GM23338 (cell line): ENCODE results near the gene DCHS1. TPM values are rescaled to one million over a fixed set of nuclear protein-coding genes. Genes with fewer than 3 reads are reported as not detected.

Experiments
- ATAC-seq: fragments of 200-7000 bp; cut with Tn5 transposase; 3 replicates; pipeline ENCODE4 v1.9.1; 2020
- DNase-seq: peaks from one replicate; pipeline ENCODE4 v3.0.0-alpha.2; 2015; ENCODE audit warnings: low spot score
- H2AFZ ChIP-seq: fragments of 200-600 bp; sonication (generic); 2 replicates; pipeline ENCODE4 v1.8.0; 2016; ENCODE audit warnings: antibody characterized with exemption, mild to moderate bottlenecking, moderate library complexity
- H3F3A ChIP-seq: fragments of 200-600 bp; sonication (generic); replicated peaks from 2 replicates; pipeline ENCODE4 v1.8.0; 2017; ENCODE audit warnings: antibody characterized with exemption, mixed run types, low read depth
- H3K27ac ChIP-seq: fragments of 200-600 bp; sonication (generic); 2 replicates; pipeline ENCODE4 v1.6.1; 2016; ENCODE audit warnings: low read depth
- H3K27me3 ChIP-seq: fragments of 200-600 bp; sonication (generic); 2 replicates; pipeline ENCODE4 v1.8.0; 2016; ENCODE audit warnings: mild to moderate bottlenecking, mixed run types, moderate library complexity; ENCODE audit not compliant: insufficient read depth
- H3K36me3 ChIP-seq: fragments of 200-600 bp; sonication (generic); 2 replicates; pipeline ENCODE4 v1.8.0; 2016; ENCODE audit warnings: mild to moderate bottlenecking; ENCODE audit not compliant: insufficient read depth
- H3K4me1 ChIP-seq: fragments of 200-600 bp; sonication (generic); 2 replicates; pipeline ENCODE4 v1.8.0; 2016; ENCODE audit warnings: mild to moderate bottlenecking, moderate library complexity; ENCODE audit not compliant: insufficient read depth
- H3K4me2 ChIP-seq: fragments of 200-600 bp; sonication (generic); 2 replicates; pipeline ENCODE4 v1.7.1; 2017; ENCODE audit warnings: mixed run types
- H3K4me3 ChIP-seq: fragments of 200-600 bp; sonication (generic); 2 replicates; pipeline ENCODE4 v1.6.1; 2016; ENCODE audit warnings: mixed run types
- H3K79me2 ChIP-seq: fragments of 200-600 bp; sonication (generic); replicated peaks from 2 replicates; pipeline ENCODE4 v1.8.0; 2017; ENCODE audit warnings: mild to moderate bottlenecking; ENCODE audit not compliant: insufficient read depth
- H3K9me2 ChIP-seq: fragments of 200-600 bp; sonication (generic); 2 replicates; pipeline ENCODE4 v1.8.0; 2017; ENCODE audit not compliant: insufficient read depth
- H4K20me1 ChIP-seq: fragments of 200-600 bp; sonication (generic); replicated peaks from 2 replicates; pipeline ENCODE4 v1.8.0; 2017; ENCODE audit warnings: mild to moderate bottlenecking; ENCODE audit not compliant: insufficient read depth
- H3K27ac Mint-ChIP-seq: 2 replicates; pipeline ENCODE4 v1.8.0; 2020; ENCODE audit warnings: inconsistent platforms, mild to moderate bottlenecking, moderate library complexity, mixed read lengths
- H3K27me3 Mint-ChIP-seq: 3 replicates; pipeline ENCODE4 v1.8.0; 2022; ENCODE audit warnings: low read depth, mild to moderate bottlenecking, moderate library complexity, mixed read lengths, inconsistent platforms; ENCODE audit not compliant: insufficient read depth, poor library complexity
- H3K36me3 Mint-ChIP-seq: 3 replicates; pipeline ENCODE4 v1.8.0; 2021; ENCODE audit warnings: low read depth, mild to moderate bottlenecking, inconsistent platforms, moderate library complexity, mixed read lengths
- H3K4me1 Mint-ChIP-seq: 3 replicates; pipeline ENCODE4 v1.8.0; 2020; ENCODE audit warnings: mild to moderate bottlenecking, inconsistent platforms, mixed read lengths
- H3K4me3 Mint-ChIP-seq: 3 replicates; pipeline ENCODE4 v1.8.0; 2021; ENCODE audit warnings: moderate library complexity, mild to moderate bottlenecking, inconsistent platforms, mixed read lengths
- H3K9me3 Mint-ChIP-seq: 3 replicates; pipeline ENCODE4 v1.8.0; 2020; ENCODE audit warnings: moderate library complexity, mild to moderate bottlenecking, inconsistent platforms, mixed read lengths
- EZH2phosphoT487 ChIP-seq: fragments of 200-600 bp; sonication (generic); IDR thresholded peaks from one replicate; pipeline ENCODE4 v1.8.1; 2018; ENCODE audit warnings: antibody characterized with exemption; ENCODE audit not compliant: unreplicated experiment
- JUNB ChIP-seq: IDR thresholded peaks from one replicate; pipeline ENCODE4 v1.6.1; 2016; ENCODE audit warnings: antibody characterized with exemption; ENCODE audit not compliant: unreplicated experiment
- POLR2AphosphoS5 ChIP-seq: IDR thresholded peaks from 2 replicates; pipeline ENCODE4 v1.6.1; 2016; ENCODE audit warnings: antibody characterized with exemption, low read depth
- STAT1 ChIP-seq: IDR thresholded peaks from one replicate; pipeline ENCODE4 v1.6.1; 2016; ENCODE audit warnings: antibody characterized with exemption; ENCODE audit not compliant: unreplicated experiment
- ZNF114 ChIP-seq: fragments of 250-450 bp; sonication (Bioruptor Pico); IDR thresholded peaks from 2 replicates; pipeline ENCODE4 v1.5.0; 2020; ENCODE audit warnings: mild to moderate bottlenecking, moderate library complexity
- ZNF331 ChIP-seq: fragments of 250-450 bp; sonication (Bioruptor Pico); IDR thresholded peaks from 2 replicates; pipeline ENCODE4 v1.5.0; 2020; ENCODE audit warnings: low read depth, mild to moderate bottlenecking, moderate library complexity
- polyA plus RNA-seq: library from polyadenylated mRNA; unstranded; fragments of >200 nt; fragmentation: Nextera tagmentation; extraction: Ambion mirVana; gene quantifications from 2 replicates; pipeline ENCODE4 v1.2.1, GENCODE V29; 2016
- total RNA-seq: library from RNA; depleted of rRNA; stranded (reverse); fragments of >200 nt; shearing (Covaris generic); gene quantifications from 2 replicates; pipeline ENCODE4 v1.2.3, GENCODE V29; 2014
- TF ChIP-seq, protein P1 (sequence below): fragments of 250-450 bp; sonication (Bioruptor Pico); IDR thresholded peaks from 2 replicates; pipeline ENCODE4 v1.5.0; 2020; ENCODE audit warnings: mild to moderate bottlenecking, moderate library complexity

DCHS1 gene
- total and polyA plus RNA-seq, 2 experiments from 2014 or later, result 2.3 to 20.7 TPM

GRCh38 chr11:6607190-6607795, 48.3 kb downstream of the DCHS1 start:
- peaks cover 58% of the 10 kb centered on the region for H3K79me2 ChIP-seq
- no peak for ATAC-seq
- TF ChIP-seq EZH2phosphoT487, result no peak
- H3K36me3 Mint-ChIP-seq, result peaks cover 51% of the 10 kb centered on the region
- peak overlapping the region; percentile 93 for H3K27ac ChIP-seq
- peaks cover 22% of the 10 kb centered on the region for H3K4me1 Mint-ChIP-seq
- no peaks in the 10 kb centered on the region for H3K9me2 ChIP-seq
- H3K27me3 Mint-ChIP-seq, result peaks cover 15% of the 10 kb centered on the region
- H3K9me3 Mint-ChIP-seq, result no peaks in the 10 kb centered on the region
- peak overlapping the region; percentile 96 for H3K27ac Mint-ChIP-seq
- H4K20me1 ChIP-seq, result no peaks in the 10 kb centered on the region; the same call in none of the 2 replicates
- H3K27me3 ChIP-seq, result no peaks in the 10 kb centered on the region
- H3K4me1 ChIP-seq, result peaks cover 27% of the 10 kb centered on the region
- no peak overlapping the region for H2AFZ ChIP-seq
- H3K4me2 ChIP-seq, result 0 out of 2 replicates have a peak overlapping the region, but pooled peaks have one; percentile 28
- H3K4me3 ChIP-seq, result no peak overlapping the region
- H3K4me3 Mint-ChIP-seq, result no peak overlapping the region
- H3K36me3 ChIP-seq, result peaks cover 35% of the 10 kb centered on the region
- peaks cover 16% of the 10 kb centered on the region for H3F3A ChIP-seq
- no peak for DNase-seq

DNA sequence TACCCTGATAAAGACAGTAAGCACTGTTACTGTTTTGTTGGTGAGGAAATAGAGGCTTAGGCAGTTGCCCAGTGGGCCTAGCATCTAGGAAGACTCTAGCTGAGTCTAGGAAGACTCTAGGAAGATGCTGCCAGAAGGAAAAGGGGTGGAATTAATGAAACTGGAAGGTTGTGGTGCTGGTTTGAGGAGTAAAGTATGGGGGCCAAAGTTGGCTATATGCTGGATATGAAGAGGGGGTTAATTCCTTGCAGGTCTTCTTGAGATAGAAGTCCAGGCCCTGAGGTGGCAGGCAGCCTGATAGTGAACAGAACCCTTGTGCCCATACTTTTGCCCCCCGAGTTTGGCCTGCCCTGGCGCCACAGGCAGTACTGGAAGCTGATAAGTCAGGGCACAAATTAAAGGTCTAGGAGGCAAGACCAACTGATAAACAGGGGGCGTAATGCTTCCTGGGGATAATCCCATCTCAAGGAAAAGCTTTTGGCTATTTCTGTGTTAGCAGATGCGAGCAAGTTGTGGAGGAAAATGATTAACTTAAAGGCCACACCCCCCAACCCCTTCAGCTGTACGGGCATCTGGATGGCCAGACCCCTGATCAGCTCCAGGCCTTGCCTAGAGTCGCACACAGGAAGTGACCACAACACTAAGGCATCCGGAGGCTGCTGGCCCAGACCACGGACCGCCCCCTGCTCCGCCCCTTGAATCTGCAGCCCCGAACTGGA, 49.0 kb downstream of the DCHS1 start:
- Histone ChIP-seq H3K4me1 (peaks cover 27% of the 10 kb centered on the region), H3K4me2 (peak overlapping the region; percentile 60), H4K20me1 (no peaks in the 10 kb centered on the region; the same call in none of the 2 replicates), H3K4me3 (peak overlapping the region; percentile 14), H3F3A (peaks cover 16% of the 10 kb centered on the region), H2AFZ (no peak overlapping the region), H3K9me2 (no peaks in the 10 kb centered on the region), H3K36me3 (peaks cover 35% of the 10 kb centered on the region), H3K27me3 (no peaks in the 10 kb centered on the region), H3K27ac (peak overlapping the region; percentile 78), H3K79me2 (peaks cover 64% of the 10 kb centered on the region)
- H3K4me3 Mint-ChIP-seq, result peak overlapping the region; percentile 28; the same call in 2 of the 3 replicates
- H3K36me3 Mint-ChIP-seq, result peaks cover 53% of the 10 kb centered on the region
- TF ChIP-seq ZNF331, result no peak
- TF ChIP-seq POLR2AphosphoS5, result peak; percentile 54; the same call in 1 of the 2 replicates
- H3K27me3 Mint-ChIP-seq, result peaks cover 14% of the 10 kb centered on the region
- no peaks in the 10 kb centered on the region for H3K9me3 Mint-ChIP-seq
- DNase-seq (peak; percentile 97), ATAC-seq (peak; percentile 78)
- peak overlapping the region; percentile 96 for H3K27ac Mint-ChIP-seq
- H3K4me1 Mint-ChIP-seq, result peaks cover 25% of the 10 kb centered on the region

DNA sequence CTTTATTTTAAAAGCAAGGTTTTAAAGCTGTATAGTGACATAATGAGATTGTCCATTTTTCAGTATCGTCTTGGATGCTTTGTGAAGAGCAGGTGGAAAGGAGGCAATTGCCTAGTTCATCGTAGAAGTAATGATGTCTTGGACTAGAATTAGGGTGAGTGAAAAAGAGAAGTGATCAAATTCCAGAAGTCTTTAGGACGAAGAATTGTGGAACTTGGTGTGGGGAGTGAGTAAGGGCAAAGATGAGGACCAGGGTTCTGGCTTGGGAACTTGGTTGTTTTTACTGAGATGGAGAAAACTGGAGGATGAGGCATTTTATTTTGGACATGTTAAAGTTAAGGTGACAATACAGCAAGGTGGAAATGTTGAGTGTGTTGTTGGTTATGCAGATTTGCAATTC, 50.8 kb downstream of the DCHS1 start:
- no peaks in the 10 kb centered on the region for H3K27me3 ChIP-seq
- no peaks in the 10 kb centered on the region; the same call in 1 of the 2 replicates for H4K20me1 ChIP-seq
- ATAC-seq, result no peak
- Mint-ChIP-seq H3K36me3 (peaks cover 39% of the 10 kb centered on the region), H3K9me3 (no peaks in the 10 kb centered on the region), H3K27ac (no peak overlapping the region), H3K4me1 (peaks cover 20% of the 10 kb centered on the region), H3K27me3 (peaks cover 3% of the 10 kb centered on the region), H3K4me3 (no peak overlapping the region)
- no peaks in the 10 kb centered on the region for H3K9me2 ChIP-seq
- H3K4me1 ChIP-seq, result peaks cover 23% of the 10 kb centered on the region
- no peak overlapping the region; the same call in 1 of the 2 replicates for H3K27ac ChIP-seq
- peaks cover 53% of the 10 kb centered on the region for H3K79me2 ChIP-seq
- peaks cover 27% of the 10 kb centered on the region; the same call in 1 of the 2 replicates for H3K36me3 ChIP-seq
- no peak for DNase-seq
- no peak overlapping the region for H2AFZ ChIP-seq
- H3K4me2 ChIP-seq, result peak overlapping the region; percentile 90
- peak overlapping the region; percentile 100 for H3K4me3 ChIP-seq
- H3F3A ChIP-seq, result peaks cover 16% of the 10 kb centered on the region
- TF ChIP-seq JUNB (no peak), ZNF114 (CRISPR knock-in tag) (no peak), STAT1 (no peak)
- TF ChIP-seq, protein P1, sequence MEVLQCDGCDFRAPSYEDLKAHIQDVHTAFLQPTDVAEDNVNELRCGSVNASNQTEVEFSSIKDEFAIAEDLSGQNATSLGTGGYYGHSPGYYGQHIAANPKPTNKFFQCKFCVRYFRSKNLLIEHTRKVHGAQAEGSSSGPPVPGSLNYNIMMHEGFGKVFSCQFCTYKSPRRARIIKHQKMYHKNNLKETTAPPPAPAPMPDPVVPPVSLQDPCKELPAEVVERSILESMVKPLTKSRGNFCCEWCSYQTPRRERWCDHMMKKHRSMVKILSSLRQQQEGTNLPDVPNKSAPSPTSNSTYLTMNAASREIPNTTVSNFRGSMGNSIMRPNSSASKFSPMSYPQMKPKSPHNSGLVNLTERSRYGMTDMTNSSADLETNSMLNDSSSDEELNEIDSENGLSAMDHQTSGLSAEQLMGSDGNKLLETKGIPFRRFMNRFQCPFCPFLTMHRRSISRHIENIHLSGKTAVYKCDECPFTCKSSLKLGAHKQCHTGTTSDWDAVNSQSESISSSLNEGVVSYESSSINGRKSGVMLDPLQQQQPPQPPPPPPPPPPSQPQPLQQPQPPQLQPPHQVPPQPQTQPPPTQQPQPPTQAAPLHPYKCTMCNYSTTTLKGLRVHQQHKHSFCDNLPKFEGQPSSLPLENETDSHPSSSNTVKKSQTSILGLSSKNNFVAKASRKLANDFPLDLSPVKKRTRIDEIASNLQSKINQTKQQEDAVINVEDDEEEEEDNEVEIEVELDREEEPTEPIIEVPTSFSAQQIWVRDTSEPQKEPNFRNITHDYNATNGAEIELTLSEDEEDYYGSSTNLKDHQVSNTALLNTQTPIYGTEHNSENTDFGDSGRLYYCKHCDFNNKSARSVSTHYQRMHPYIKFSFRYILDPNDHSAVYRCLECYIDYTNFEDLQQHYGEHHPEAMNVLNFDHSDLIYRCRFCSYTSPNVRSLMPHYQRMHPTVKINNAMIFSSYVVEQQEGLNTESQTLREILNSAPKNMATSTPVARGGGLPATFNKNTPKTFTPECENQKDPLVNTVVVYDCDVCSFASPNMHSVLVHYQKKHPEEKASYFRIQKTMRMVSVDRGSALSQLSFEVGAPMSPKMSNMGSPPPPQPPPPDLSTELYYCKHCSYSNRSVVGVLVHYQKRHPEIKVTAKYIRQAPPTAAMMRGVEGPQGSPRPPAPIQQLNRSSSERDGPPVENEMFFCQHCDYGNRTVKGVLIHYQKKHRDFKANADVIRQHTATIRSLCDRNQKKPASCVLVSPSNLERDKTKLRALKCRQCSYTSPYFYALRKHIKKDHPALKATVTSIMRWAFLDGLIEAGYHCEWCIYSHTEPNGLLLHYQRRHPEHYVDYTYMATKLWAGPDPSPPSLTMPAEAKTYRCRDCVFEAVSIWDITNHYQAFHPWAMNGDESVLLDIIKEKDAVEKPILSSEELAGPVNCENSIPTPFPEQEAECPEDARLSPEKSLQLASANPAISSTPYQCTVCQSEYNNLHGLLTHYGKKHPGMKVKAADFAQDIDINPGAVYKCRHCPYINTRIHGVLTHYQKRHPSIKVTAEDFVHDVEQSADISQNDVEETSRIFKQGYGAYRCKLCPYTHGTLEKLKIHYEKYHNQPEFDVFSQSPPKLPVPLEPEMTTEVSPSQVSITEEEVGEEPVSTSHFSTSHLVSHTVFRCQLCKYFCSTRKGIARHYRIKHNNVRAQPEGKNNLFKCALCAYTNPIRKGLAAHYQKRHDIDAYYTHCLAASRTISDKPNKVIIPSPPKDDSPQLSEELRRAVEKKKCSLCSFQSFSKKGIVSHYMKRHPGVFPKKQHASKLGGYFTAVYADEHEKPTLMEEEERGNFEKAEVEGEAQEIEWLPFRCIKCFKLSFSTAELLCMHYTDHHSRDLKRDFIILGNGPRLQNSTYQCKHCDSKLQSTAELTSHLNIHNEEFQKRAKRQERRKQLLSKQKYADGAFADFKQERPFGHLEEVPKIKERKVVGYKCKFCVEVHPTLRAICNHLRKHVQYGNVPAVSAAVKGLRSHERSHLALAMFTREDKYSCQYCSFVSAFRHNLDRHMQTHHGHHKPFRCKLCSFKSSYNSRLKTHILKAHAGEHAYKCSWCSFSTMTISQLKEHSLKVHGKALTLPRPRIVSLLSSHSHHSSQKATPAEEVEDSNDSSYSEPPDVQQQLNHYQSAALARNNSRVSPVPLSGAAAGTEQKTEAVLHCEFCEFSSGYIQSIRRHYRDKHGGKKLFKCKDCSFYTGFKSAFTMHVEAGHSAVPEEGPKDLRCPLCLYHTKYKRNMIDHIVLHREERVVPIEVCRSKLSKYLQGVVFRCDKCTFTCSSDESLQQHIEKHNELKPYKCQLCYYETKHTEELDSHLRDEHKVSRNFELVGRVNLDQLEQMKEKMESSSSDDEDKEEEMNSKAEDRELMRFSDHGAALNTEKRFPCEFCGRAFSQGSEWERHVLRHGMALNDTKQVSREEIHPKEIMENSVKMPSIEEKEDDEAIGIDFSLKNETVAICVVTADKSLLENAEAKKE (CRISPR knock-in tag), result no peak
